Esophagus muscularis mucosa (tissue), 4 donors: Measurements from ENCODE around the gene SPOCK1.

Source experiments
- EP300 ChIP-seq: sonication (generic); formaldehyde crosslinking; IDR thresholded peaks from one replicate; pipeline ENCODE4 v1.6.1; 2017; ENCODE audit warnings: antibody characterized with exemption
- POLR2A ChIP-seq: fragments of 450-650 bp; IDR thresholded peaks from one replicate; pipeline ENCODE4 v1.6.1; 2017; ENCODE audit warnings: antibody characterized with exemption, moderate library complexity, mild to moderate bottlenecking, low read depth
- POLR2AphosphoS5 ChIP-seq, 2 donors: sonication (generic); formaldehyde crosslinking; IDR thresholded peaks; one replicate each; pipeline ENCODE4 v1.6.1; 2017; ENCODE audit warnings: antibody characterized with exemption in 2 of 2
- TF ChIP-seq, protein P1 (sequence below), 3 experiments: fragments of 200-600 bp in 2 of 3; fragments of 450-650 bp in 1 of 3; sonication (generic) in 2 of 3; IDR thresholded peaks; one replicate each; pipeline ENCODE4 v1.5.1; 2017 to 2019; ENCODE audit warnings: antibody characterized with exemption in 3 of 3, mild to moderate bottlenecking in 2 of 3, moderate library complexity in 1 of 3

DNA sequence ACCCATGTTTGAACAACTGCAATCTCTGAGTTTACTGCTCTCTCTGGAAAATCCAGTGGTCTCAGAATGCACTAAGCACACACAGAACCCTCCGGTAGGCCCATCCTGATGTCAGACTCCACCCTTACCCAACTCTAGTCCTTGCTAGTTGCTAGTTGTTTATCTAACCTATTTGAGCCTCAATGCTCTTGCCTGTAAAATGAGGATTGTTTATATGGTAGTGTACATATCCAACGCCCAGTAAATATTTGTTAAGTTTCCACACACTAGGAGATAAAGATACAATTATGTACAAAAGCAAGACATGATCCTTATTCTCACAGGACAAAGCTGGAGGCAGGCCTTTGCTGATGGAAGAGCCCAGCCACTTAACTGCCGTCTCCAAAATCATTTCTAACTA lies 192.2 kb downstream of the SPOCK1 start:
- TF ChIP-seq, protein P1, sequence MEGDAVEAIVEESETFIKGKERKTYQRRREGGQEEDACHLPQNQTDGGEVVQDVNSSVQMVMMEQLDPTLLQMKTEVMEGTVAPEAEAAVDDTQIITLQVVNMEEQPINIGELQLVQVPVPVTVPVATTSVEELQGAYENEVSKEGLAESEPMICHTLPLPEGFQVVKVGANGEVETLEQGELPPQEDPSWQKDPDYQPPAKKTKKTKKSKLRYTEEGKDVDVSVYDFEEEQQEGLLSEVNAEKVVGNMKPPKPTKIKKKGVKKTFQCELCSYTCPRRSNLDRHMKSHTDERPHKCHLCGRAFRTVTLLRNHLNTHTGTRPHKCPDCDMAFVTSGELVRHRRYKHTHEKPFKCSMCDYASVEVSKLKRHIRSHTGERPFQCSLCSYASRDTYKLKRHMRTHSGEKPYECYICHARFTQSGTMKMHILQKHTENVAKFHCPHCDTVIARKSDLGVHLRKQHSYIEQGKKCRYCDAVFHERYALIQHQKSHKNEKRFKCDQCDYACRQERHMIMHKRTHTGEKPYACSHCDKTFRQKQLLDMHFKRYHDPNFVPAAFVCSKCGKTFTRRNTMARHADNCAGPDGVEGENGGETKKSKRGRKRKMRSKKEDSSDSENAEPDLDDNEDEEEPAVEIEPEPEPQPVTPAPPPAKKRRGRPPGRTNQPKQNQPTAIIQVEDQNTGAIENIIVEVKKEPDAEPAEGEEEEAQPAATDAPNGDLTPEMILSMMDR (IDR thresholded peaks at IDR 0.05): no peak
- TF ChIP-seq POLR2A (no peak), EP300 (no peak), POLR2AphosphoS5 (IDR thresholded peaks at IDR 0.05) (no peak)
